Gastroesophageal sphincter (tissue), 3 donors: ENCODE data around the gene RAMAC.

Experiments used
- CTCF ChIP-seq, 4 experiments: fragments of 200-600 bp in 2 of 4; fragments of 450-650 bp in 2 of 4; sonication (generic) in 1 of 4; IDR thresholded peaks; one replicate each; pipeline ENCODE4 v1.5.1; 2017 to 2019; ENCODE audit warnings: antibody characterized with exemption in 4 of 4, mild to moderate bottlenecking in 2 of 4, moderate library complexity in 2 of 4
- POLR2AphosphoS5 ChIP-seq: sonication (generic); formaldehyde crosslinking; IDR thresholded peaks from one replicate; pipeline ENCODE4 v1.6.1; 2017; ENCODE audit warnings: antibody characterized with exemption

- no peak for TF ChIP-seq CTCF (IDR thresholded peaks at IDR 0.05)
- no peak for TF ChIP-seq POLR2AphosphoS5
Measured at GRCh38 chr15:82946155-82946701, 39.8 kb upstream of the RAMAC start.
